Fibroblast of lung (primary cell): ENCODE measurements around the gene F13A1. TPM values are rescaled to one million over a fixed set of nuclear protein-coding genes. Genes with fewer than 3 reads are reported as not detected.

Experiments used
- DNase-seq, 2 donors: peaks; one replicate each; pipeline versions ENCODE4 v3.0.0 to v3.0.0-alpha.2; 2010; ENCODE audit warnings: low read depth in 2 of 2
- H2AFZ ChIP-seq: 2 replicates; pipeline ENCODE4 v1.5.1; 2012; ENCODE audit warnings: low read length, control low read depth, inconsistent platforms
- H3K27ac ChIP-seq: 2 replicates; pipeline ENCODE4 v1.5.1; 2011; ENCODE audit warnings: low read length, control low read depth; ENCODE audit not compliant: insufficient read depth
- H3K27me3 ChIP-seq: 2 replicates; pipeline ENCODE4 v1.5.1; 2011; ENCODE audit warnings: mild to moderate bottlenecking, low read length; ENCODE audit not compliant: control insufficient read depth, insufficient read depth
- H3K36me3 ChIP-seq: 2 replicates; pipeline ENCODE4 v1.5.1; 2011; ENCODE audit warnings: low read length; ENCODE audit not compliant: control insufficient read depth, insufficient read depth
- H3K4me1 ChIP-seq: 2 replicates; pipeline ENCODE4 v1.5.1; 2011; ENCODE audit warnings: low read length; ENCODE audit not compliant: control insufficient read depth, insufficient read depth; ENCODE audit errors: extremely low read depth
- H3K4me2 ChIP-seq: 2 replicates; pipeline ENCODE4 v1.5.1; 2011; ENCODE audit warnings: low read length, control low read depth; ENCODE audit not compliant: insufficient read depth; ENCODE audit errors: extremely low read depth
- H3K4me3 ChIP-seq, 4 experiments: fragments of 200-600 bp in 1 of 4; sonication (generic) in 1 of 4; replicated peaks in 1 of 4; 2 replicates each; pipeline ENCODE4 v1.5.1; 2011 to 2016; ENCODE audit warnings: low read length in 4 of 4, low read depth in 3 of 4, mild to moderate bottlenecking in 3 of 4, control low read depth in 2 of 4, inconsistent platforms in 1 of 4, mixed read lengths in 1 of 4; ENCODE audit not compliant: insufficient read depth in 1 of 4; ENCODE audit errors: control extremely low read depth in 1 of 4
- H3K79me2 ChIP-seq: 2 replicates; pipeline ENCODE4 v1.5.1; 2012; ENCODE audit warnings: mild to moderate bottlenecking, low read length, inconsistent platforms; ENCODE audit not compliant: control insufficient read depth, insufficient read depth
- H3K9ac ChIP-seq: 2 replicates; pipeline ENCODE4 v1.5.1; 2011; ENCODE audit warnings: mild to moderate bottlenecking, low read length, control low read depth; ENCODE audit not compliant: insufficient read depth
- H3K9me3 ChIP-seq: 2 replicates; pipeline ENCODE4 v1.5.1; 2012; ENCODE audit warnings: low read depth, low read length; ENCODE audit not compliant: control insufficient read depth, insufficient read depth
- H4K20me1 ChIP-seq: 2 replicates; pipeline ENCODE4 v1.5.1; 2011; ENCODE audit warnings: low read length; ENCODE audit not compliant: control insufficient read depth, insufficient read depth; ENCODE audit errors: extremely low read depth
- CTCF ChIP-seq, 2 donors: IDR thresholded peaks in 1 of 2; conservative IDR thresholded peaks in 1 of 2; 1 replicate in 1 of 2; 2 replicates in 1 of 2; pipeline ENCODE4 v1.5.1; 2011 to 2012; ENCODE audit warnings: low read length in 2 of 2, control low read depth in 1 of 2, inconsistent platforms in 1 of 2, low read depth in 1 of 2, mild to moderate bottlenecking in 1 of 2
- EZH2 ChIP-seq: IDR thresholded peaks from 2 replicates; pipeline ENCODE4 v1.5.1; 2012; ENCODE audit warnings: low read length, control low read depth, mild to moderate bottlenecking; ENCODE audit errors: missing control alignments
- polyA plus RNA-seq, 2 donors: library from polyadenylated mRNA; depleted of rRNA in 1 of 2; stranded (reverse) in 1 of 2; unstranded in 1 of 2; fragments of >200 nt; gene quantifications; 2 replicates each; pipeline ENCODE4 v1.2.1, GENCODE V29; 2011 to 2012; ENCODE audit warnings: missing spikeins in 1 of 2
- total RNA-seq: library from RNA; depleted of rRNA; stranded (reverse); fragments of >200 nt; gene quantifications from 2 replicates; pipeline ENCODE4 v1.2.1, GENCODE V29; 2014

The F13A1 gene
- total and polyA plus RNA-seq, 2 donors (not counting 1 experiment from before 2014, with no cell fraction given): not detected

DNA sequence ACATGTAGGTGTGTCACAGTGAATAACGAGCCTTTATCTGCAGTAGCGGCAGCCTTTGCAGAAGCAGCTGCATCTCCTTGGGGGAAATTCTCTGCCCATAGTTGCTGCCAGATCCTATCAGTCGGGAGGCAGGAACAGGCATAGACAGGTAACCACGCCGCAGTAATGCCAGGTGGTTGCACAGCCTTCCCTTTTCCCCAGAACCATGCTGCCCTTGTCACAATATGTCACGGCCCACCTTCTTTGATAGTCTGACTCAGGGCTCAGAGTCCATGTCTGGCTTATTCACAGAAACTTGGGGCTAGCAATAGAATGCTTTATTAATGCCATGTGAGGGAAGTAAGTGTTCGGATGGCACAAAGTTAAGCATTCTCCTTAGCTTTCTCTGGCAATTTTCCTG is 76.6 kb downstream of the F13A1 start:
- no peaks in the 10 kb centered on the region for H3K9me3 ChIP-seq
- TF ChIP-seq EZH2: no peak
- TF ChIP-seq CTCF (conservative IDR thresholded peaks at IDR 0.05 in 1 of 2, IDR thresholded peaks at IDR 0.05 in 1 of 2; ENCODE audit: low read depth in 1 of 2, low read length in 2 of 2): no peak
- H3K27ac ChIP-seq: no peak overlapping the region
- no peak for DNase-seq
- H3K4me2 ChIP-seq: no peak overlapping the region
- H3K9ac ChIP-seq: no peak overlapping the region
- H3K27me3 ChIP-seq: no peaks in the 10 kb centered on the region
- H2AFZ ChIP-seq: no peak overlapping the region
- H3K36me3 ChIP-seq: no peaks in the 10 kb centered on the region
- no peaks in the 10 kb centered on the region for H4K20me1 ChIP-seq
- H3K79me2 ChIP-seq: no peaks in the 10 kb centered on the region
- no peaks in the 10 kb centered on the region for H3K4me1 ChIP-seq
- H3K4me3 ChIP-seq: no peak overlapping the region

GRCh38 chr6:6239598-6240581 is 80.6 kb downstream of the F13A1 start:
- Histone ChIP-seq H3K79me2 (no peaks in the 10 kb centered on the region), H3K27ac (no peak overlapping the region), H3K27me3 (no peaks in the 10 kb centered on the region), H3K4me1 (no peaks in the 10 kb centered on the region), H4K20me1 (no peaks in the 10 kb centered on the region), H3K9ac (no peak overlapping the region), H2AFZ (no peak overlapping the region), H3K9me3 (no peaks in the 10 kb centered on the region), H3K4me2 (no peak overlapping the region), H3K4me3 (no peak overlapping the region), H3K36me3 (no peaks in the 10 kb centered on the region)
- no peak for DNase-seq
- TF ChIP-seq EZH2 (no peak), CTCF (conservative IDR thresholded peaks at IDR 0.05 in 1 of 2, IDR thresholded peaks at IDR 0.05 in 1 of 2; ENCODE audit: low read depth in 1 of 2, low read length in 2 of 2) (no peak)

DNA sequence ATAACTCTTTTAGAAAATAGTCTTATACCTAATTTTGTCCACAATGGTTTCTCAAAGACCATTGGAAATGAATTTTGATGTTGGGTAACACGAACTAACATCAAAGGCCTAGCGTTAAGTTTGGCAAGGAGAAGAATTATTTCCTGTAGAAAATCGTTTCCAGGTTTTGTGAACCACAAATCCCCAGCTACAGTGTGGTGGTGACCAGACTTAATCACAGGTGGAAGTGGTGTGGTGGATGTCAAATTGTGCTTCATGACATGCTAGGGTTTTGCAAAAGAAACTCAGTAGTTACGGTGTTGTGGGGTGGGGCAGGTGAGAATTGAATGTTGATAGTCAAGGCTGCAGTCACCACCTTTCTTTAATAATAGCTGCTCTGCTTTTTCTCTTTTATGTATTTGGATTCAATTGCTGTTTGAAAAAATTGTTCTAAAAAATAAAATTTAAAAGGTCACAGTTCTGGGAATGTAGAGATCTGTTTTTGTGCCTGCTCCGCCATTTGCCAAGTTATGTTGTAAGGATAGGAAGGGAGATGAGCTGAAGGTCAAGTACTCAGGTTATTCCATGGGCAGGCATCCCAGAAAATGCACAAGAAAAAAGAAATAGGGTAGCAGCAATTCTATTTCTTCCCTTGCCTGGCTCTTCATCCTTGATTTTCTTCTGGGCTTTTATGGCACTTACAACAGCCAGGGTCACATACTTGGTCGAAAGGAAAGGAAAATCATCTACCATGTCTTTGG is 83.6 kb downstream of the F13A1 start:
- no peak for DNase-seq
- H4K20me1 ChIP-seq: no peaks in the 10 kb centered on the region

More for the DNA sequence above, 83.6 kb downstream of the F13A1 start:
- Histone ChIP-seq H3K4me1 (no peaks in the 10 kb centered on the region), H3K9me3 (no peaks in the 10 kb centered on the region), H3K4me3 (no peak overlapping the region), H3K27me3 (no peaks in the 10 kb centered on the region), H3K79me2 (no peaks in the 10 kb centered on the region), H3K9ac (no peak overlapping the region), H2AFZ (no peak overlapping the region), H3K4me2 (no peak overlapping the region), H3K27ac (no peak overlapping the region), H3K36me3 (no peaks in the 10 kb centered on the region)
- TF ChIP-seq CTCF (conservative IDR thresholded peaks at IDR 0.05 in 1 of 2, IDR thresholded peaks at IDR 0.05 in 1 of 2; ENCODE audit: low read depth in 1 of 2, low read length in 2 of 2) (no peak), EZH2 (no peak)
